SK-N-SH treated with all-trans-retinoic acid at 6 μM for 48 hours (cell line): ENCODE results near the gene GRM5.
"Not testable (repeated sequence)": the region's sequence is repeated elsewhere in the genome, so short reads cannot be mapped to it uniquely, and the experiment has no call there.

Experiments used
- ESRRG ChIP-seq: fragments of 250-450 bp; sonication (Bioruptor Pico); IDR thresholded peaks from 2 replicates; pipeline ENCODE4 v1.6.1; 2021; ENCODE audit warnings: mild to moderate bottlenecking
- OSR1 ChIP-seq: fragments of 250-450 bp; sonication (Bioruptor Pico); IDR thresholded peaks from 2 replicates; pipeline ENCODE4 v1.8.0; 2022; ENCODE audit warnings: moderate library complexity, mild to moderate bottlenecking, inconsistent platforms
- RARB ChIP-seq: fragments of 250-450 bp; sonication (Bioruptor Pico); IDR thresholded peaks from 2 replicates; pipeline ENCODE4 v1.8.0; 2021; ENCODE audit warnings: mild to moderate bottlenecking, moderate library complexity
- ZFP3 ChIP-seq: fragments of 250-450 bp; sonication (Bioruptor Pico); IDR thresholded peaks from 2 replicates; pipeline ENCODE4 v1.5.0; 2020; ENCODE audit warnings: mild to moderate bottlenecking, moderate library complexity
- ZFP30 ChIP-seq: fragments of 450-650 bp; formaldehyde crosslinking; IDR thresholded peaks from 2 replicates; pipeline ENCODE4 v1.5.0; 2022; ENCODE audit warnings: mild to moderate bottlenecking, moderate library complexity

DNA sequence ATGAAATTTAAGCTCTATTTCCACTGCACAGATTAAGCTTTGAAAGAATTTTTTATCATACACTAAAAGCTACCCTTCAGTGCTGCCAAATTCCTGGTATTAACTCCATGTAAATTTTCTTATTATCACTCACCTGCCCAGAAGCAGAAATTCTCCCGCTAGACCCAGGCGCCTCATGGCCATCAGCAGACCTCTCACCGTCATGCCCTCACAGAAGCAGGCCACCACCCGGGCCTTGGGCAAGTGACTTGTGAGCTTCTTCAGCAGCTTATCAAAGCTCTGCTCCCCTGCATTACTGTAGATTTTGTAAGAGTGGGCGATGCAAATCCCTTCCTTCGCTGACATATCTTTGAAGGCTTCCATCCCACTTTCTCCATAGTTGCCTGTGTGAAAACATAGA lies 216.0 kb downstream of the GRM5 start:
- not testable (repeated sequence) for TF ChIP-seq OSR1 (CRISPR knock-in tag); ESRRG (CRISPR knock-in tag); ZFP30 (CRISPR knock-in tag); RARB (CRISPR knock-in tag); ZFP3
